Calu3 (cell line): ENCODE measurements around the gene RAB11FIP4. TPM values are rescaled to one million over a fixed set of nuclear protein-coding genes. Genes with fewer than 3 reads are reported as not detected.

ENCODE experiments used
- BruUV-seq: library from RNA; stranded (reverse); fragments of 400-500 nt; replicated peaks from 2 replicates; lab custom pipeline; 2021; lab: Mats Ljungman, UMichigan
- CTCF ChIA-PET: fragments of 300-600 bp; sonication (Branson Sonifier 250); formaldehyde crosslinking; loops from one replicate; lab custom pipeline; 2022; ENCODE audit warnings: antibody characterized with exemption; lab: Charles Lee
- DNase-seq: peaks from one replicate; pipeline ENCODE4 v3.0.0; 2022
- H3K27ac Mint-ChIP-seq: one replicate; pipeline ENCODE4 v1.8.0; 2022; ENCODE audit warnings: mixed read lengths; ENCODE audit not compliant: unreplicated experiment
- H3K27me3 Mint-ChIP-seq: one replicate; pipeline ENCODE4 v1.8.0; 2022; ENCODE audit warnings: mixed read lengths; ENCODE audit not compliant: unreplicated experiment
- H3K36me3 Mint-ChIP-seq: one replicate; pipeline ENCODE4 v1.8.0; 2022; ENCODE audit warnings: mild to moderate bottlenecking, moderate library complexity, mixed read lengths; ENCODE audit not compliant: insufficient read depth, unreplicated experiment
- H3K4me1 Mint-ChIP-seq: one replicate; pipeline ENCODE4 v1.8.0; 2022; ENCODE audit warnings: mild to moderate bottlenecking, low read depth, mixed read lengths; ENCODE audit not compliant: unreplicated experiment
- H3K4me3 Mint-ChIP-seq: one replicate; pipeline ENCODE4 v1.8.0; 2022; ENCODE audit warnings: mild to moderate bottlenecking, low read depth, moderate library complexity, mixed read lengths; ENCODE audit not compliant: unreplicated experiment
- H3K9me3 Mint-ChIP-seq: one replicate; pipeline ENCODE4 v1.8.0; 2022; ENCODE audit warnings: low read depth, mixed read lengths; ENCODE audit not compliant: unreplicated experiment
- CTCF ChIP-seq: fragments of 200-600 bp; IDR thresholded peaks from one replicate; pipeline ENCODE4 v1.8.0; 2022; ENCODE audit warnings: antibody characterized with exemption; ENCODE audit not compliant: unreplicated experiment
- intact Hi-C: fragments of 100-400 bp; cut with micrococcal nuclease; formaldehyde crosslinking; loops from one replicate; pipeline ENCODE4 v1.10.0; 2022; ENCODE audit not compliant: unreplicated experiment
- total RNA-seq: library from RNA; stranded (reverse); gene quantifications from 2 replicates; pipeline ENCODE4 v1.2.3, GENCODE V29; 2022

The RAB11FIP4 gene
- total RNA-seq, 1 experiment from 2014 or later: 27.9 TPM

GRCh38 chr17:31549525-31550388, 158.3 kb downstream of the RAB11FIP4 start:
- Mint-ChIP-seq H3K4me3 (peak overlapping the region; percentile 84), H3K27me3 (no peaks in the 10 kb centered on the region), H3K9me3 (no peaks in the 10 kb centered on the region), H3K27ac (peak overlapping the region; percentile 69), H3K36me3 (peaks cover 33% of the 10 kb centered on the region), H3K4me1 (peaks cover 9% of the 10 kb centered on the region)
- no peak for TF ChIP-seq CTCF
- DNase-seq: peak; percentile 96
- BruUV-seq: TSS peak; percentile 100
- intact Hi-C loops: loop anchor here (1.0 kb wide), 1 partner anchor 31 kb away; no protein-coding TSS in a partner anchor
- CTCF ChIA-PET: interaction anchor here (0.6 to 1.5 kb wide), 5 partner anchors 16 to 1690 kb away, joined by 4 read pairs; no protein-coding TSS in a partner anchor

- no peaks in the 10 kb centered on the region for H3K9me3 Mint-ChIP-seq
- H3K27ac Mint-ChIP-seq: peak overlapping the region; percentile 69
- CTCF ChIA-PET: interaction anchor here (0.6 to 1.5 kb wide), 2 partner anchors 292 to 496 kb away, joined by 4 read pairs; no protein-coding TSS in a partner anchor
- H3K36me3 Mint-ChIP-seq: peaks cover 33% of the 10 kb centered on the region
- no peak for DNase-seq
- peaks cover 9% of the 10 kb centered on the region for H3K4me1 Mint-ChIP-seq
- H3K27me3 Mint-ChIP-seq: no peaks in the 10 kb centered on the region
- no TSS peak for BruUV-seq
- intact Hi-C loops: no loop called here
- no peak for TF ChIP-seq CTCF
- H3K4me3 Mint-ChIP-seq: peak overlapping the region; percentile 84
Observed at GRCh38 chr17:31550389-31551056, 159.0 kb downstream of the RAB11FIP4 start.

GRCh38 chr17:31552568-31552967, 161.1 kb downstream of the RAB11FIP4 start:
- no peak for TF ChIP-seq CTCF
- Mint-ChIP-seq H3K36me3 (peaks cover 33% of the 10 kb centered on the region), H3K27me3 (no peaks in the 10 kb centered on the region), H3K9me3 (no peaks in the 10 kb centered on the region), H3K4me3 (no peak overlapping the region), H3K4me1 (peaks cover 9% of the 10 kb centered on the region), H3K27ac (no peak overlapping the region)
- intact Hi-C loops: no loop called here
- CTCF ChIA-PET: no interaction called here
- DNase-seq: no peak
- no TSS peak for BruUV-seq

GRCh38 chr17:31553506-31553905, 162.0 kb downstream of the RAB11FIP4 start:
- intact Hi-C loops: no loop called here
- CTCF ChIA-PET: no interaction called here
- Mint-ChIP-seq H3K36me3 (peaks cover 28% of the 10 kb centered on the region), H3K9me3 (no peaks in the 10 kb centered on the region), H3K4me1 (peaks cover 9% of the 10 kb centered on the region), H3K27me3 (no peaks in the 10 kb centered on the region), H3K27ac (no peak overlapping the region), H3K4me3 (no peak overlapping the region)
- TF ChIP-seq CTCF: no peak
- no peak for DNase-seq
- BruUV-seq: no TSS peak
